Activated CD8-positive, alpha-beta memory T cell treated with anti-CD3 and anti-CD28 coated beads, Interleukin-2, amount 50 U/mL, for 4 hours (primary cell): ENCODE results near the gene TFAP2D.

Source experiments
- DNase-seq: peaks from one replicate; pipeline ENCODE4 v3.0.0-alpha.2; 2020

Gene TFAP2D

GRCh38 chr6:50819904-50820868, 106.9 kb downstream of the TFAP2D start:
- DNase-seq: no peak

- DNase-seq: no peak
Measured at GRCh38 chr6:50820869-50821264, 107.5 kb downstream of the TFAP2D start.

- DNase-seq: no peak
Measured at GRCh38 chr6:50821441-50822077, 108.2 kb downstream of the TFAP2D start.

- no peak for DNase-seq
Measured at GRCh38 chr6:50822078-50822476, 108.8 kb downstream of the TFAP2D start.
